Measurements from ENCODE around the gene WDR47. TPM values are rescaled to one million over a fixed set of nuclear protein-coding genes. Genes with fewer than 3 reads are reported as not detected.

Gene WDR47
- total RNA-seq, 1 experiment from 2014 or later = 6.6 TPM

- WGBS (ENCODE audit: extremely low coverage, insufficient read length, low lambda C conversion rate) = no CpG with 5 or more reads among the region's 1 CpG
Measured at GRCh38 chr1:109069294-109069693, 27.4 kb upstream of the WDR47 start.

More at GRCh38 chr1:109069294-109069693, 27.4 kb upstream of the WDR47 start:
- Histone ChIP-seq H3K27ac (ENCODE audit: insufficient read length, low read depth, low read length) (no peak overlapping the region), H4K20me1 (ENCODE audit: control insufficient read depth, insufficient read depth, insufficient read length) (no peaks in the 10 kb centered on the region), H3K14ac (ENCODE audit: insufficient read depth, low read length) (no peak overlapping the region), H4K5ac (ENCODE audit: insufficient read length, low read depth, low read length) (no peak overlapping the region), H3K4me2 (ENCODE audit: insufficient read depth, insufficient read length, low read length) (no peak overlapping the region), H3K23me2 (ENCODE audit: insufficient read length, low read depth, low read length, poor library complexity, severe bottlenecking) (no peaks in the 10 kb centered on the region), H2BK15ac (ENCODE audit: low read depth, low read length) (no peak overlapping the region), H3K79me2 (ENCODE audit: insufficient read depth, low read length) (no peaks in the 10 kb centered on the region; the same call in 1 of the 2 replicates), H3K56ac (ENCODE audit: insufficient read length, low read depth, low read length) (no peak overlapping the region), H3K23ac (ENCODE audit: insufficient read length, low read depth, low read length) (no peak overlapping the region), H3K27me3 (ENCODE audit: insufficient read depth, low read length) (no peaks in the 10 kb centered on the region), H2BK120ac (ENCODE audit: low read depth, low read length, poor library complexity, severe bottlenecking) (no peak overlapping the region), H3K4ac (ENCODE audit: low read depth, low read length) (no peak overlapping the region), H3K18ac (ENCODE audit: insufficient read length, low read depth, low read length) (no peak overlapping the region), H2BK5ac (ENCODE audit: insufficient read length, low read length) (no peak overlapping the region), H2BK12ac (ENCODE audit: insufficient read length, low read depth, low read length) (no peak overlapping the region), H2BK20ac (ENCODE audit: low read depth, low read length, poor library complexity, severe bottlenecking) (no peak overlapping the region), H3K79me1 (ENCODE audit: insufficient read depth, low read depth, low read length, poor library complexity, severe bottlenecking) (no peaks in the 10 kb centered on the region), H4K91ac (ENCODE audit: insufficient read length, low read depth, low read length) (no peak overlapping the region), H3K9me3 (ENCODE audit: control insufficient read depth, low read depth, low read length) (no peaks in the 10 kb centered on the region), H2AFZ (ENCODE audit: low read length) (no peak overlapping the region), H3K9ac (ENCODE audit: extremely low read depth, insufficient read length, low read length) (no peak overlapping the region), H2AK5ac (ENCODE audit: insufficient read length, low read length) (no peak overlapping the region), H4K8ac (replicated peaks; ENCODE audit: insufficient read length, low read depth, low read length) (no peak overlapping the region), H3T11ph (ENCODE audit: low read length) (no peak overlapping the region), H3K4me1 (ENCODE audit: insufficient read depth, low read length) (no peaks in the 10 kb centered on the region)
- Mint-ChIP-seq H3K36me3 (ENCODE audit: insufficient read depth in 1 of 3, low read depth in 3 of 3) (peaks cover 30 to 67% (median 50%) of the 10 kb centered on the region in 3 experiments), H3K27ac (no peak overlapping the region; a peak in 1 of 7 replicates), H3K9me3 (peaks cover 0 to 1% of the 10 kb centered on the region in 2 experiments; a peak in 1 of 5 replicates), H3K4me1 (peaks cover 0 to 1% of the 10 kb centered on the region in 2 experiments; a peak in 2 of 4 replicates), H3K4me3 (no peak overlapping the region), H3K27me3 (ENCODE audit: low read depth) (no peaks in the 10 kb centered on the region; the same call in 1 of the 2 replicates)
- TF ChIP-seq CTCF (conservative IDR thresholded peaks at IDR 0.05) = no peak
- no peak for DNase-seq
